Measurements from ENCODE around the gene EP300.
"Not testable (repeated sequence)": the region's sequence is repeated elsewhere in the genome, so short reads cannot be mapped to it uniquely, and the experiment has no call there.

The EP300 gene

GRCh38 chr22:41092023-41092817, at the start of gene EP300:
Gene EP300, plus strand, starts transcription at chr22:41092592. Its CDS starts 413 bp downstream, at chr22:41093005.
- DNase-seq: peak; percentile 61 to 64

DNA sequence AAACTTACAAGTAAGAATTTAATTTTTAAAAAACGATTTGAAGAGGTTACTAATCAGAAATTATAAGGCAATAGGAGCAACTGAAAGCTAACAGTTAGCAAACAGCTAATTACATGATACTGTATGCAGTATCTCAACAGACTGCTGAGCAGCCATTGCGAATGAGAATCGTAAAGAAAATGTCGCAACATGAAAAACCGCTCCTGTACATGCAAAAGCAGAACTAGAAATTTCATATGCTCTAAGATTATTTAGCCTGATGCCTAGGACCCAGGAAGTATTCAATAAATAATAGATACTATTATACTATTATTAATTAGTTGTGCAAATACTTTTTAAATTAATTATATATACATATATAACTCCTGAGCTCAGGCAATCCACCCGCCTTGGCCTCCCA, 48.7 kb upstream of the EP300 start:
- DNase-seq: no peak

DNA sequence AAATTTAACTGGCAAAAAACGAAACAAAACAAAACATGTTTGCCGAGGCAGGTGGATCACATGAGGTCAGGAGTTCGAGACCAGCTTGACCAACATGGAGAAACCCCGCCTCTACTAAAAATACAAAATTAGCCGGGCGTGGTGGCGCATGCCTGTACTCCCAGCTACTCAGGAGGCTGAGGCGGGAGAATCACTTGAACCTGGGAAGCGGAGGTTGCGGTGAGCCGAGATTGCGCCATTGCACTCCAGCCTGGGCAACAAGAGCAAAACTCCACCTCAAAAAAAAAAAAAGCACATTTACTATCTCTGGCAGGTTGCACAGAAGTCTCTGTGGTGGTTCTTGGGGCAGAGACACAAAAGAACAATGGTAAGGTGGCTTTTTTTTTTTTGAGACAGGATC, 46.8 kb upstream of the EP300 start:
- not testable (repeated sequence) for DNase-seq

- no peak for DNase-seq
These were observed 44.6 kb upstream of the EP300 start for GRCh38 chr22:41047801-41048211.

DNA sequence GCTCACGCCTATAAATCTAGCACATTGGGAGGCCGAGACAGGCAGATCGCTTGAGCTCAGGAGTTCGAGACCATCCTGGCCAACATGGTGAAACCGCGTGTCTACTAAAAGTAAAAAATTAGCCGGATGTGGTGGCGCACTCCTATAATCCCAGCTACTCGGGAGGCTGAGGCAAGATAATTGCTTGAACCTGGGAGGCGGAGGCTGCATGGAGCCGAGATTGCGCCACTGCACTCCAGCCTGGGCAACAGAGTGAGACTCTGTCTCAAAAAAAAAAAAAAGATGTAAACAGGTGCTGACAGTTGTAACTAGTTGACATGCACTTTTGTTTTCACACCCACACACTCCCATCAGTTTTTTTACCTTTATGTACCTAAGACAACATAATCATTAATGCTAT, 44.0 kb upstream of the EP300 start:
- not testable (repeated sequence) for DNase-seq

GRCh38 chr22:41048791-41049717, 43.3 kb upstream of the EP300 start:
- DNase-seq: no peak

GRCh38 chr22:41049795-41050194, 42.6 kb upstream of the EP300 start:
- DNase-seq: not testable (repeated sequence)

GRCh38 chr22:41050883-41051282, 41.5 kb upstream of the EP300 start:
- no peak for DNase-seq

- DNase-seq: no peak
These were observed 39.5 kb upstream of the EP300 start for GRCh38 chr22:41052661-41053490.

DNA sequence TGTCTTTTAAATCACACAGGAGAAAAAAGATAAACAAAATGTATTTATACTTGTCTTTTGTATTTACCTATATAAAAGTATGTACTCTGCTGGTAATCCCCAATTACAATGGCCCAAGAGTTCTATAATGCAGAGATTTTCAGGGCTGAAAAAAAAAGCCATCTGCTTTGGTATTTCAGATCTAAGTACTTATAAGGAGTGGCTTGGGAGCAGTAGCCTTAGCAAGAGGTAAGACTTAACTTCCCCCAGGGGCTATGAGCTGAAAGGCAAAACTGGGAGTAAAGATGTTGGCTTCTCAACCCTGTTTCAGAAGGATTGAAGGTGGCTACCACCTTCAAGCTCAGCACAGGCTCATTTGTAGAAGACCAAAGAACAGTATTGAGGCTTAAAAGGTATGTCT, 35.3 kb upstream of the EP300 start:
- no peak for DNase-seq

DNA sequence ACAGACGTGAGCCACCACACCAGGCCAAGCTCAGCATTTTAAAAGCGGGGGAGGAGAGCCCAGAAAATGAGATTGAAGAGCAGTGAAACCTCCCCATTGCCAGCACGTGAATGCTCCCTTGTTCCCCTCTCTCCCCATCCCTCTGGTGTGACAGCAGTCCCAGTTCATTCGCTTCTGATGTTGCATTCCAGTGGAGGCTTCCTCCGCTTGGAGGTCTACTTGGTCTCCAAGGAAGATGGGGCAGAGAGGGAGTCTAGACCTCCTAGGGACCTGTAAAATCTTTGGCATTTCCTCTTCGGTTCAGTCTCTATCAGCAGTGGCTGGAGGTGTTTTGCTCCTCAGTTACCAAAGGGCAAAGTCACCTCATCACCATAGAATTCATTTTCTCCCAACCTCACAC, 30.2 kb upstream of the EP300 start:
- no peak for DNase-seq

DNA sequence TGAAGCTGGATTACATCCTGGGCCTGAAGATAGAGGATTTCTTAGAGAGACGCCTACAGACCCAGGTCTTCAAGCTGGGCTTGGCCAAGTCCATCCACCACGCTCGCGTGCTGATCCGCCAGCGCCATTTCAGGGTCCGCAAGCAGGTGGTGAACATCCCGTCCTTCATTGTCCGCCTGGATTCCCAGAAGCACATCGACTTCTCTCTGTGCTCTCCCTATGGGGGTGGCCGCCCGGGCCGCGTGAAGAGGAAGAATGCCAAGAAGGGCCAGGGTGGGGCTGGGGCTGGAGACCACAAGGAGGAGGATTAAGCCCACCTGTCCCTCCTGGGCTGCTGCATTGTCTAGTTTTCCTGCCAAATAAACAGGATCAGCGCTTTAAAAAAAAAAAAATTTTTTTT, 28.1 kb upstream of the EP300 start:
- not testable (repeated sequence) for DNase-seq

GRCh38 chr22:41066341-41066740, 26.1 kb upstream of the EP300 start:
- not testable (repeated sequence) for DNase-seq

DNA sequence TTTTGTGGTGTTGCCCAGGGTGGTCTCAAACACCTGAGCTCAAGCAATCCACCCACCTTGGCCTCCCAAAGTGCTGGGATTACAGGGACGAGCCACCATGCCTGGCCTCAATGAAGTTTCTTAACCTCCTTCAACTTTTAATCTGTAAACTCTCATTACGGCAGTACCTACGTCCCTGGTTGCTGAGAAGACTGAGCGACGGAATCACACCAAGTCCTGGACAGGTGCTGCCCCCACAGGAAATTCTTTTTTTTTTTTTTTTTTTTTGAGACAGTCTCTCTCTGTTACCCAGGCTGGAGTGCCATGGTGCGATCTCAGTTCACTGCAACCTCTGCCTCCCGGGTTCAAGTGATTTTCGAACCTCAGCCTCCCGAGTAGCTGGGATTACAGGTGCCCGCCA, 24.4 kb upstream of the EP300 start:
- DNase-seq: not testable (repeated sequence)

- DNase-seq: no peak
These were observed 21.6 kb upstream of the EP300 start for GRCh38 chr22:41070665-41071331.

DNA sequence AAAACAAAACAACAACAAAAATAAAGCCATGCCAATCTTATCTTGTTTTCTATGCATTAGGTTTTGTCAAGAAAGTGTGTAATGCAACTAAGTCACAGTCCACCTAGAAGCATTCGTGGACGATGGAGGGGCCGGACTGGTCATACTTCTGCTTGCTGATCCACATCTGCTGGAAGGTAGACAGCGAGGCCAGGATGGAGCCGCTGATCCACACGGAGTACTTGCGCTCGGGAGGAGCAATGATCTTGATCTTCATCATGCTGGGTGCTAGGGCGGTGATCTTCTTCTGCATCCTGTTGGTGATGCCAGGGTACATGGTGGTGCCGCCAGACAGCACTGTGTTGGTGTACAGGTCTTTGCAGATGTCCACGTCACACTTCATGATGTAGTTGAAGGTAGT, 18.3 kb upstream of the EP300 start:
- DNase-seq: no peak

GRCh38 chr22:41074466-41074865, 17.9 kb upstream of the EP300 start:
- DNase-seq: no peak

DNA sequence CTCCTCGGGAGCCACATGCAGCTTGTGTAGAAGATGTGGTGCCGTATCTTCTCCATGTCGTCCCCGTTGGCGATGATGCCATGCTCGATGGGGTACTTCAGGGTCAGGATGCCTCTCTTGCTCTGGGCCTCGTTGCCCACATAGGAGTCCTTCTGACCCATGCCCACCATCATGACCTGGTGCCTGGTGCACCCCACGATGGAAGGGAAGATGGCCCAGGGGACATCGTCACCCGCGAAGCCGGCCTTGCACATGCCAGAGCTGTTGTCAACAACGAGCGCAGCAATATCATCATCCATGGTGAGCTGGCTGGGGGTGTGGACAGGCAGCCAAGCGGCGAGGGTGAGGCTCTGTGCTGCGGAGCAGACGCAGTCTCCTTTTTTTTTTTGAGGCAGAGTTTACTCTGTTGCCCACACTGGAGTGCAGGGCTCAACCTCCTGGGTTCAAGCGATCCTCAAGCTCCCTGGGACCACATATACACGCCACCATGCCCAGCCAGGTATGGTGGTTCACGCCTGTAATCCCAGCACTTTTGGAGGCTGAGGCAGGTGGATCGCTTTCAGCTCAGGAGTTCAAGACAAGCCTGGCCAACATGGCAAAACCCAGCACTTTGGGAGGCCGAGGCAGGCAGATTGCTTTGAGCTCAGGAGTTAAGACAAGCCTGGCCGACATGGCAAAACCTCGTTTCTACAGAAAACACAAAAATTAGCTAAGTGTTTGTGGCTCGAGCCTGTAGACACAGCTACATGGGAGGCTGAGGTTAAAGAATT, 17.3 kb upstream of the EP300 start:
- DNase-seq: no peak

DNA sequence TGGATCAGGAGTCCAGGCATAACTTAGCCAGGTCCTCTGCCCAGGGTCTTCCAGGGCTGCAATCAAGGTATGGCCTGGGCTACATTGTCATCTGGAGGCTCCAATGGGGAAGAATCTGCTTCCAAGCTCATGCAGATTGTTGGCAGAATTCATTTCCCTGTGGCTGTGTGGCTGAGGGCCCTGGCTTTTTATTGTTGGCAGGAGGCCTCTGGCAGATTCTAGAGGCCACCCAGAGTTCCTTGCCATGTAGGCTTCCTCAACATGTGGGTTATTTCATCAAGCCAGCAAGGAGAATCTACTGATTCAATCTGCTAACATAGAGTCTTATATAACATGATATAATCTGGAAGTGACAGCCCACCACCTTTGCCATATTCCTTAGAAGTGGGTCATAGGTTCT, 16.4 kb upstream of the EP300 start:
- no peak for DNase-seq

DNA sequence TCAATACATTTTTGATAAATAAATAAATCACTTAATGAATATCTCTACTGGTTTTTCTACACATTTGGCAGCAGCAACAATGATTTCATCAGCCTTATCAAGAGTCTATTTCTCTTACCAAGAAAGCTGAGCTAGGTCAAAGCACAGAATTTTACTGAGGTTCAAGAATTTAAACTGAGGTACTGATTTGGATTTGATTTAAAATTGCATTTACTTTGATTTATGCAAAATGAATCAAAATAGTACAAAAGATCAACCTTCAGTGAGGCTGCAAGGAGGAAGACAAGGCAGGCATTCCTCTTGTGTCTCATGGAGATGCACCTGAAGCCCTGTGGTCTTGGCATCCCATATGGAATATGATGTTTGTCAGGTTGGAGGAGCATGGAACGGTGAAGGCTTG, 15.5 kb upstream of the EP300 start:
- no peak for DNase-seq

DNA sequence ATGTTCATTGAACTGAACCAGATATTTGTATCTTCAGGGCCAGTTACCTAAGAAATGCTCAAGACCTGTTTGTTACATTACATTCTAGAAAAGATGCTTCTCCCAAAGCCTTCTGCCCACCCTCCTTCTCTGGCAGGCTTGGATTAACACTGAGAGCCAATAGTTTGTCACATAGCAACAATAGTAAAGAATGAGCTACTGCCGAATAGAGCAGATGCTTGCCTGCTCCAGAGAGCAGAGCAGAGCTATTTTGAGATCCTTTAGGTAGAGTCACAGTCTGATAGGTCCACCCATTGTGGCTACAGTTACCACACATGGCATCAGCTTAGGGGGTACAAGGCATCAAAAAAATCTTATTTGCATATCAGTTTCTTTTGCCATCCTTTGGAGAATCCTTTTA, 13.5 kb upstream of the EP300 start:
- no peak for DNase-seq

DNA sequence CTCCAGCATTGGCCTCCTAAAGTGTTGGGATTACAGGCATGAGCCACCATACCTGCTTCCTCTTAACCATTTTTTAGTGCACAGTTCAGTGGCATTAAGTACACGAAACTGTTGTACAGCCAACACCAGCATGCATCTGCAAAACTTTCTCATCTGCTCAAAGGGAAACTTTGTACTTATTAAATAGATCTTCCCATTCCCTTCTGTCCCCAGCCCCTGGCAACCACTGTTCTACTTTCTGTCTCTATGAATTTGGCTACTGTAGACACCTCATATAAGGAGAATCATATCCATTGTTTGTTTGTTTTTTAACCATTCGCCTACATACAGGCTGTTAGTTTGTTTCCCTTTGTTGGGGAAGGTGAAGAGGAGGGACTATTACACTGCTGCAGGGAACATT, 6.5 kb upstream of the EP300 start:
- no peak for DNase-seq
